GM12864 (cell line): ENCODE results near the gene TTLL12.

Experiments
- DNase-seq: peaks from one replicate; pipeline ENCODE4 v3.0.0-alpha.2; 2011; ENCODE audit warnings: low read depth
- H3K4me3 ChIP-seq: 2 replicates; pipeline ENCODE4 v1.5.1; 2011; ENCODE audit warnings: mild to moderate bottlenecking, low read depth, low read length, control low read depth
- CTCF ChIP-seq: IDR thresholded peaks from 2 replicates; pipeline ENCODE4 v1.5.1; 2011; ENCODE audit warnings: low read depth, mild to moderate bottlenecking, moderate library complexity, low read length, control low read depth, inconsistent platforms; ENCODE audit errors: missing control alignments

Gene TTLL12

GRCh38 chr22:43187171-43188099 lies 501 bp upstream of the TTLL12 start:
- DNase-seq = peak; percentile 88
- peak; percentile 69 for TF ChIP-seq CTCF
- peak overlapping the region; percentile 68 for H3K4me3 ChIP-seq

GRCh38 chr22:43185860-43186261 lies 1.1 kb downstream of the TTLL12 start:
- H3K4me3 ChIP-seq = peak overlapping the region; percentile 66
- DNase-seq = no peak
- no peak for TF ChIP-seq CTCF

GRCh38 chr22:43183496-43184277 lies 3.2 kb downstream of the TTLL12 start:
- H3K4me3 ChIP-seq = no peak overlapping the region
- DNase-seq = no peak
- no peak for TF ChIP-seq CTCF

- DNase-seq = no peak
- no peak for TF ChIP-seq CTCF
- H3K4me3 ChIP-seq = no peak overlapping the region
These were observed 4.2 kb downstream of the TTLL12 start for GRCh38 chr22:43182726-43183125.

- H3K4me3 ChIP-seq = no peak overlapping the region
- TF ChIP-seq CTCF = no peak
- DNase-seq = no peak
These were observed 4.8 kb downstream of the TTLL12 start for GRCh38 chr22:43182118-43182517.

- H3K4me3 ChIP-seq = no peak overlapping the region
- no peak for TF ChIP-seq CTCF
- no peak for DNase-seq
These were observed 5.4 kb downstream of the TTLL12 start for GRCh38 chr22:43181321-43182076.
